B cell (primary cell): ENCODE measurements around the gene ZACN. TPM values are rescaled to one million over a fixed set of nuclear protein-coding genes. Genes with fewer than 3 reads are reported as not detected.

Experiments used
- ATAC-seq: fragments of 200-7000 bp; cut with Tn5 transposase; one replicate; pipeline ENCODE4 v1.10.0; 2021; ENCODE audit warnings: low read depth, mild to moderate bottlenecking, moderate number of reproducible peaks, moderate library complexity
- CTCF ChIA-PET: fragments of 350-600 bp; sonication (Branson Sonifier 250); formaldehyde crosslinking; loops from one replicate; lab custom pipeline; 2021; ENCODE audit warnings: antibody characterized with exemption, inconsistent platforms; lab: Charles Lee
- POLR2A ChIA-PET: fragments of 350-600 bp; sonication (Branson Sonifier 250); formaldehyde crosslinking; loops from one replicate; lab custom pipeline; 2021; ENCODE audit warnings: antibody characterized with exemption; lab: Charles Lee
- DNase-seq: peaks from one replicate; pipeline ENCODE4 v3.0.0; 2013
- H2AFZ ChIP-seq: 2 replicates; pipeline ENCODE4 v1.6.1; 2012; ENCODE audit warnings: mild to moderate bottlenecking, low read depth, low read length; ENCODE audit not compliant: insufficient read depth, poor library complexity, severe bottlenecking
- H3K27ac ChIP-seq, 2 donors: 1 replicate in 1 of 2; 2 replicates in 1 of 2; pipeline ENCODE4 v1.5.1; 2012 to 2013; ENCODE audit warnings: low read length in 2 of 2, mild to moderate bottlenecking in 2 of 2, moderate library complexity in 1 of 2
- H3K27me3 ChIP-seq, 4 experiments: fragments of 200-600 bp in 1 of 4; sonication (generic) in 1 of 4; replicated peaks in 1 of 4; 1 replicate in 2 of 4; 2 replicates in 2 of 4; pipeline versions ENCODE4 v1.6.1 to v1.7.0; 2013 to 2016; ENCODE audit warnings: low read length in 3 of 4, mild to moderate bottlenecking in 2 of 4, mixed read lengths in 1 of 4, moderate library complexity in 1 of 4; ENCODE audit not compliant: insufficient read depth in 4 of 4, control insufficient read depth in 3 of 4; ENCODE audit errors: control extremely low read depth in 1 of 4
- H3K36me3 ChIP-seq, 2 experiments: replicated peaks in 1 of 2; 1 replicate in 1 of 2; 2 replicates in 1 of 2; pipeline versions ENCODE4 v1.6.1 to v1.7.1; 2013; ENCODE audit warnings: low read length in 1 of 2; ENCODE audit not compliant: insufficient read depth in 2 of 2, control insufficient read depth in 1 of 2; ENCODE audit errors: control extremely low read depth in 1 of 2, extremely low read depth in 1 of 2
- H3K4me1 ChIP-seq, 2 donors: fragments of 200-600 bp in 1 of 2; sonication (generic) in 1 of 2; 1 replicate in 1 of 2; 2 replicates in 1 of 2; pipeline versions ENCODE4 v1.5.1 to v1.6.1; 2013 to 2017; ENCODE audit warnings: low read length in 2 of 2; ENCODE audit not compliant: control insufficient read depth in 2 of 2, insufficient read depth in 2 of 2
- H3K4me2 ChIP-seq: replicated peaks from 2 replicates; pipeline ENCODE3; 2012; ENCODE audit warnings: mild to moderate bottlenecking, low read depth, low read length; ENCODE audit not compliant: poor library complexity, severe bottlenecking
- H3K4me3 ChIP-seq, 5 experiments: fragments of 200-600 bp in 1 of 5; sonication (generic) in 1 of 5; 1 replicate in 3 of 5; 2 replicates in 2 of 5; pipeline versions ENCODE4 v1.5.1 to v1.7.0; 2011 to 2016; ENCODE audit warnings: low read length in 4 of 5, mild to moderate bottlenecking in 4 of 5, low read depth in 2 of 5, control low read depth in 1 of 5, moderate library complexity in 1 of 5; ENCODE audit not compliant: insufficient read depth in 1 of 5; ENCODE audit errors: control extremely low read depth in 1 of 5, extremely low read depth in 1 of 5
- H3K79me2 ChIP-seq: fragments of 200-600 bp; sonication (generic); one replicate; pipeline ENCODE4 v1.6.0; 2016; ENCODE audit warnings: low read length; ENCODE audit not compliant: control insufficient read depth, insufficient read depth
- H3K9ac ChIP-seq: fragments of 200-600 bp; sonication (generic); 2 replicates; pipeline ENCODE4 v1.6.1; 2017; ENCODE audit warnings: mild to moderate bottlenecking, low read length, moderate library complexity
- H3K9me3 ChIP-seq, 3 donors: one replicate each; pipeline versions ENCODE4 v1.6.1 to v1.7.1; 2013; ENCODE audit warnings: low read length in 2 of 3; ENCODE audit not compliant: control insufficient read depth in 2 of 3, insufficient read depth in 1 of 3; ENCODE audit errors: control extremely low read depth in 1 of 3
- H4K20me1 ChIP-seq: 2 replicates; pipeline ENCODE4 v1.6.0; 2012; ENCODE audit warnings: mild to moderate bottlenecking, low read length; ENCODE audit not compliant: insufficient read depth, control insufficient read depth, poor library complexity, severe bottlenecking
- H3K27ac Mint-ChIP-seq: one replicate; pipeline ENCODE4 v1.8.0; 2021; ENCODE audit warnings: mixed read lengths
- H3K27me3 Mint-ChIP-seq: one replicate; pipeline ENCODE4 v1.8.0; 2021; ENCODE audit warnings: mixed read lengths
- H3K4me1 Mint-ChIP-seq: one replicate; pipeline ENCODE4 v1.8.0; 2021; ENCODE audit warnings: mixed read lengths
- H3K4me3 Mint-ChIP-seq: one replicate; pipeline ENCODE4 v1.8.0; 2021; ENCODE audit warnings: mixed read lengths
- H3K9me3 Mint-ChIP-seq: one replicate; pipeline ENCODE4 v1.8.0; 2022; ENCODE audit warnings: mixed read lengths; ENCODE audit not compliant: insufficient read depth
- EZH2 ChIP-seq: IDR thresholded peaks from 2 replicates; pipeline ENCODE4 v1.6.1; 2012; ENCODE audit warnings: borderline replicate concordance, low read depth, mild to moderate bottlenecking, moderate library complexity, low read length; ENCODE audit not compliant: insufficient read depth, poor library complexity, severe bottlenecking
- WGBS: methylation state at CpG from one replicate; pipeline ENCODE4 v1.1.5; 2013; ENCODE audit warnings: missing lambda C conversion rate; ENCODE audit not compliant: insufficient coverage; 5-methylcytosine and 5-hydroxymethylcytosine counted together
- intact Hi-C: fragments of 100-400 bp; cut with micrococcal nuclease; formaldehyde crosslinking; loops from one replicate; pipeline ENCODE4 v1.10.0; 2022
- polyA plus RNA-seq: library from polyadenylated mRNA; depleted of rRNA; stranded (reverse); fragments of >200 nt; gene quantifications from 2 replicates; pipeline ENCODE4 v1.2.3, GENCODE V29; 2012
- total RNA-seq, 2 donors: library from RNA; stranded (reverse); fragments of 120-200 nt in 1 of 2; gene quantifications; 1 replicate in 1 of 2; 2 replicates in 1 of 2; pipeline versions ENCODE4 v1.2.3 to v1.2.4, GENCODE V29; 2013 to 2022
- TF ChIP-seq, protein P1 (sequence below): fragments of 200-600 bp; IDR thresholded peaks from one replicate; pipeline ENCODE4 v1.8.0; 2022; ENCODE audit warnings: antibody characterized with exemption, mild to moderate bottlenecking

The ZACN gene
- total and polyA plus RNA-seq, 2 donors (not counting 1 experiment from before 2014, with no cell fraction given) = 0.37 to 0.45 TPM

DNA sequence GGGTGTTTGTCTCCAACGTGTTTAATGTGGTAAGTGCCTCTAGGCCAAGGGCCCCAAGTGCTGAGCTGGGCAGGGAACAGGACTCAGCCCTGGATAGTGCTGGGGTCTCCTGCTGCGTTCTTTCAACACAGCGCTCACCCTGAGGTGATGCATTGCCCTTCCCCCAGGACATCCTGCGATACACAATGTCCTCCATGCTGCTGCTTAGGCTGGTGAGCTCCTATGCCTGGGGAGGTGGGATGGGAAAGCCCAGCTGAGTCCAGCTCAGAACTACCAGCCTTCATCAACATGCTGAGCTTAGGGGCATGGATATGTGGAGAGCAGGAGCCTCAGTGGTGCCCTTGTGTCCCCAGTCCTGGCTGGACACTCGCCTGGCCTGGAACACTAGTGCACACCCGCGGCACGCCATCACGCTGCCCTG lies 563 bp downstream of the ZACN start:
- DNase-seq (no peak), ATAC-seq (no peak)
- no peak overlapping the region for H3K27ac Mint-ChIP-seq
- TF ChIP-seq, protein P1, sequence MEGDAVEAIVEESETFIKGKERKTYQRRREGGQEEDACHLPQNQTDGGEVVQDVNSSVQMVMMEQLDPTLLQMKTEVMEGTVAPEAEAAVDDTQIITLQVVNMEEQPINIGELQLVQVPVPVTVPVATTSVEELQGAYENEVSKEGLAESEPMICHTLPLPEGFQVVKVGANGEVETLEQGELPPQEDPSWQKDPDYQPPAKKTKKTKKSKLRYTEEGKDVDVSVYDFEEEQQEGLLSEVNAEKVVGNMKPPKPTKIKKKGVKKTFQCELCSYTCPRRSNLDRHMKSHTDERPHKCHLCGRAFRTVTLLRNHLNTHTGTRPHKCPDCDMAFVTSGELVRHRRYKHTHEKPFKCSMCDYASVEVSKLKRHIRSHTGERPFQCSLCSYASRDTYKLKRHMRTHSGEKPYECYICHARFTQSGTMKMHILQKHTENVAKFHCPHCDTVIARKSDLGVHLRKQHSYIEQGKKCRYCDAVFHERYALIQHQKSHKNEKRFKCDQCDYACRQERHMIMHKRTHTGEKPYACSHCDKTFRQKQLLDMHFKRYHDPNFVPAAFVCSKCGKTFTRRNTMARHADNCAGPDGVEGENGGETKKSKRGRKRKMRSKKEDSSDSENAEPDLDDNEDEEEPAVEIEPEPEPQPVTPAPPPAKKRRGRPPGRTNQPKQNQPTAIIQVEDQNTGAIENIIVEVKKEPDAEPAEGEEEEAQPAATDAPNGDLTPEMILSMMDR = no peak
- no peak for TF ChIP-seq EZH2
- H3K9ac ChIP-seq = no peak overlapping the region
- H3K36me3 ChIP-seq = peaks cover 0 to 16% of the 10 kb centered on the region in 2 experiments
- H3K4me1 ChIP-seq = peaks cover 46% of the 10 kb centered on the region in 2 donors
- H2AFZ ChIP-seq = no peak overlapping the region
- no peak overlapping the region for H3K4me3 Mint-ChIP-seq
- intact Hi-C loops = no loop called here
- H3K4me1 Mint-ChIP-seq = peaks cover 40% of the 10 kb centered on the region
- H3K4me3 ChIP-seq = no peak overlapping the region
- H3K79me2 ChIP-seq = no peaks in the 10 kb centered on the region
- H3K9me3 Mint-ChIP-seq = no peaks in the 10 kb centered on the region
- ChIA-PET CTCF (interaction anchor here (1.2 to 1.9 kb wide), 2 partner anchors 24 to 26 kb away, joined by 3 to 6 read pairs; partner anchors contain the start of gene EXOC7), POLR2A (no interaction called here)
- peaks cover 0 to 53% (median 42%) of the 10 kb centered on the region in 4 experiments for H3K27me3 ChIP-seq
- WGBS = 47% methylated on average over 9 of the region's 9 CpGs
- H3K27ac ChIP-seq = no peak overlapping the region
- peaks cover 0 to 21% (median 0%) of the 10 kb centered on the region in 3 donors for H3K9me3 ChIP-seq
- peak overlapping the region; percentile 7 for H3K4me2 ChIP-seq
- H3K27me3 Mint-ChIP-seq = peaks cover 28% of the 10 kb centered on the region
- H4K20me1 ChIP-seq = no peaks in the 10 kb centered on the region

DNA sequence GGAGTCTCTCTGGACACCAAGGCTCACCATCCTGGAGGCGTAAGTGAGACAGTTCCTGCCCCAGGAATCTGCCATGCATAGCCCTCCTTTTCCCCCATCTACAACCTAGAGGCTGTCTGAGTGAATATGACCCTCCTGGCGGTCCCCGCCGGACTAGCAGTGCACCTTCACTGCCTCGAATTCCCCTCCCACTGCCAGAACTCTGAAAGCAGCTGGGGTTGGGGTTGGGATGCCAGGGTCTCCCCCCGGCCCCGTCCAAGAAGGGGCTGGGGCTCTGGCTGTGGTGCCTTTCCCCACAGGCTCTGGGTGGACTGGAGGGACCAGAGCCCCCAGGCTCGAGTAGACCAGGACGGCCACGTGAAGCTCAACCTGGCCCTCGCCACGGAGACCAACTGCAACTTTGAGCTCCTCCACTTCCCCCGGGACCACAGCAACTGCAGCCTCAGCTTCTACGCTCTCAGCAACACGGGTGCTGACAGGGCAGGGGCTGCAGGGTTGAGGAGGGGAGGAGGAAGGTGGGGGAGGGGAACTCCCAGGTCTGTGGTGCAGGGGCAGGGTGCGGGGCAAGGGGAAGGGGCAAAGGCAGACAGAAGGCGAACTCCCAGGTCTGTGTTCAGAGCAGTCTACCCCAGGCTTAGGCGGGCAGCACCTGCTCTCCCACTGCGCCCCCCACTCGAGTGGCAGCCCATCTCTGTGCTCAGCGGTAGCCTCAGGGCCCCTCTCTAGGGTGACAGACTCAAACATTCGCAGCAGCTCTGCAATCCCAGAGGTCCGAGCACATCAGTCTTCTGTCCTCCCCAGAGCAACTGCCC lies 1.2 kb downstream of the ZACN start:
- H3K4me2 ChIP-seq = peak overlapping the region; percentile 7
- H3K9me3 ChIP-seq = peaks cover 0 to 17% (median 0%) of the 10 kb centered on the region in 3 donors
- CTCF ChIA-PET = interaction anchor here (1.9 kb wide), 1 partner anchor 23 kb away, joined by 6 read pairs; the partner anchor contains the start of gene EXOC7
- intact Hi-C loops = no loop called here
- peak; percentile 43 for DNase-seq
- TF ChIP-seq, protein P1 = peak; percentile 12
- no peak for TF ChIP-seq EZH2
- whole genome bisulfite sequencing = 20% methylated on average over 14 of the region's 23 CpGs
- Mint-ChIP-seq H3K9me3 (no peaks in the 10 kb centered on the region), H3K27ac (no peak overlapping the region), H3K4me1 (peaks cover 36% of the 10 kb centered on the region), H3K4me3 (no peak overlapping the region), H3K27me3 (peaks cover 23% of the 10 kb centered on the region)
- H4K20me1 ChIP-seq = no peaks in the 10 kb centered on the region
- peaks cover 0 to 22% of the 10 kb centered on the region in 2 experiments for H3K36me3 ChIP-seq
- H3K27ac ChIP-seq = no peak overlapping the region
- no peak overlapping the region for H3K9ac ChIP-seq
- H3K4me1 ChIP-seq = peaks cover 40% of the 10 kb centered on the region in 2 donors
- peak; percentile 13 for ATAC-seq
- H3K27me3 ChIP-seq = peaks cover 0 to 46% (median 38%) of the 10 kb centered on the region in 4 experiments
- H3K4me3 ChIP-seq = no peak overlapping the region
- no peak overlapping the region for H2AFZ ChIP-seq
- H3K79me2 ChIP-seq = no peaks in the 10 kb centered on the region
- POLR2A ChIA-PET = interaction anchor here (0.6 kb wide), 1 partner anchor 88 kb away, joined by 5 read pairs; no protein-coding TSS in a partner anchor
